Mucosa of descending colon (tissue), 3 donors: ENCODE results near the gene SIK1. TPM values are rescaled to one million over a fixed set of nuclear protein-coding genes. Genes with fewer than 3 reads are reported as not detected.
"Not testable (repeated sequence)": the region's sequence is repeated elsewhere in the genome, so short reads cannot be mapped to it uniquely, and the experiment has no call there.

ENCODE experiments used
- ATAC-seq: fragments of 200-7000 bp; cut with Tn5 transposase; one replicate; pipeline ENCODE4 v1.9.1; 2020; ENCODE audit warnings: mild to moderate bottlenecking, moderate library complexity
- DNase-seq, 3 donors: peaks; one replicate each; pipeline ENCODE4 v3.0.0-alpha.2; 2020
- H3K36me3 ChIP-seq: fragments of 200-600 bp; one replicate; pipeline ENCODE4 v1.8.0; 2021; ENCODE audit warnings: low read depth, mild to moderate bottlenecking
- H3K4me1 ChIP-seq: fragments of 200-600 bp; one replicate; pipeline ENCODE4 v1.8.0; 2021; ENCODE audit warnings: low read depth, mild to moderate bottlenecking
- H3K4me3 ChIP-seq: fragments of 200-600 bp; one replicate; pipeline ENCODE4 v1.8.0; 2021; ENCODE audit warnings: mild to moderate bottlenecking
- H3K9me3 ChIP-seq: fragments of 200-600 bp; one replicate; pipeline ENCODE4 v1.8.0; 2021; ENCODE audit warnings: mild to moderate bottlenecking
- intact Hi-C, 2 donors: fragments of 100-400 bp; cut with DNase I in 1 of 2; cut with micrococcal nuclease in 1 of 2; formaldehyde crosslinking; loops; one replicate each; pipeline versions ENCODE4 v1.11.0 to v1.11.1; 2022; cut with DNase I, micrococcal nuclease
- total RNA-seq, 3 donors: library from RNA; stranded (reverse); fragmentation: NEBNext Ultra II Directional in 2 of 3; extraction: Animal tissue kit (Norgen Biotek cat#: 25700) in 2 of 3; gene quantifications; one replicate each; pipeline versions ENCODE4 v1.2.1 to v1.2.4, GENCODE V29; 2021 to 2023
- donor health status: DM: no; HTN: no; CAD: no; lungs with moderate emphysema.
- donor health status: DM: no; HTN: no; CAD: no.
- donor health status: DM: no; HTN: yes; CAD: no.

The SIK1 gene
- total RNA-seq, 3 donors from 2014 or later: 5.5 to 40.5 (median 7.9) TPM

GRCh38 chr21:43426004-43426403 is 927 bp downstream of the SIK1 start:
- H3K36me3 ChIP-seq, H3K4me3 ChIP-seq, ATAC-seq, H3K9me3 ChIP-seq, H3K4me1 ChIP-seq, intact Hi-C loops, DNase-seq: not testable (repeated sequence)

DNA sequence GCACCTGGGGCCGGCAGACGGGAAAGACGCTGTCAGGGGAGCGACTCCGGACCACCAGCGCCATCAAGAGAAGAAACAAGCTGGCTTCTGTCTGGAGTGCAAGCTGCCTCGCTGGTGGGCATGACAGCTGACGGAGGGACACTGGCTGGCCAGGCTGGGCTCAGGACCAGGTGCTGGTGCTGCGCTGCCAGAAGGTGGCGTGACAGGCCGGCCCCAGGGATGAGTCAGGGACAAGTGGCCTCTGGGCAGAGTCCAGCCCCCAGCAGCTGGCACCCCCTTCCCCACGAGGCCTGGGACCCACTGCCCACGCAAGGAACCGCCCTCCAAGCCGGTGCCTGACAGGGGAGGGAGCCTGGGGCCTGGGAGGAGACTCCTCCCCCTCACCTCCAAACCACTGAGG is 7.5 kb downstream of the SIK1 start:
- H3K36me3 ChIP-seq, intact Hi-C loops, H3K4me1 ChIP-seq, H3K4me3 ChIP-seq, ATAC-seq, H3K9me3 ChIP-seq: not testable (repeated sequence)
- peak in 1 of 3 donors; percentile 6 for DNase-seq

- H3K4me1 ChIP-seq, H3K9me3 ChIP-seq, ATAC-seq, H3K4me3 ChIP-seq, intact Hi-C loops, DNase-seq, H3K36me3 ChIP-seq: not testable (repeated sequence)
Measured at GRCh38 chr21:43414576-43414975, 12.4 kb downstream of the SIK1 start.

- intact Hi-C loops, H3K4me1 ChIP-seq, DNase-seq, H3K4me3 ChIP-seq, H3K9me3 ChIP-seq, H3K36me3 ChIP-seq: not testable (repeated sequence)
- ATAC-seq: peak; percentile 17
Measured at GRCh38 chr21:43412020-43412788, 14.7 kb downstream of the SIK1 start.

DNA sequence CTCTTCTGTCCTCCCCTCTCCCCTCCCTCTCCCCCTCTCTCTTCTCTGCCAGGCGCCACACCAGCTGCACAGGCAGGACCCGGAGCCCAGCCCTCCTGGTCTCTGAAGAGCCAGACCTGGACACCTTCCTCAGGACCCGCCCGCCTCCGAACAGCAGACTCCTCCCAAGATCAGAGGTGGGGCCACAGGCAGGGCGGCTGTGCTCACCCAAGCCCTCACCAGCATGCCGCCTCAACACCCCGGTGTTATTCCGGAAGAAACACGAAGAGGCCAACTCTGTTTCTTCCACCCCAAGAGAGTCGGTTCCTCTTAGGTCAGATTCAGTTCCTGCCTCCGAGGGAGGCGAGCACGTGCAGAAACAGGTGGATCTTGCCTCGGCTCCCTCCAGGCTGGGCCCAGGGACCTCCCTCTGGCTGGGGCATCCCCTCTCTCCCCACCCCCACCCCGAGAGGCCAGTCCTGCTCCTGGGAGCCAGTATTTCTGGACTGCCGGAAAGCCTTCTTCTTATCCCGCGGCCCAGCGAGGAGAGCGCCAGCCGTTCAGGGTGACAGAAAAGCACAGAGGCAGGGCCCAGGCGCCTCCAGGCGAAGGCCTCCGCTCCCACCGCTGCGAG is 16.4 kb downstream of the SIK1 start:
- intact Hi-C loops, DNase-seq, H3K9me3 ChIP-seq, H3K4me3 ChIP-seq, H3K4me1 ChIP-seq, H3K36me3 ChIP-seq: not testable (repeated sequence)
- peak; percentile 88 for ATAC-seq

GRCh38 chr21:43407139-43407538 is 19.8 kb downstream of the SIK1 start:
- H3K4me3 ChIP-seq, ATAC-seq, H3K9me3 ChIP-seq, DNase-seq, H3K4me1 ChIP-seq, intact Hi-C loops, H3K36me3 ChIP-seq: not testable (repeated sequence)

DNA sequence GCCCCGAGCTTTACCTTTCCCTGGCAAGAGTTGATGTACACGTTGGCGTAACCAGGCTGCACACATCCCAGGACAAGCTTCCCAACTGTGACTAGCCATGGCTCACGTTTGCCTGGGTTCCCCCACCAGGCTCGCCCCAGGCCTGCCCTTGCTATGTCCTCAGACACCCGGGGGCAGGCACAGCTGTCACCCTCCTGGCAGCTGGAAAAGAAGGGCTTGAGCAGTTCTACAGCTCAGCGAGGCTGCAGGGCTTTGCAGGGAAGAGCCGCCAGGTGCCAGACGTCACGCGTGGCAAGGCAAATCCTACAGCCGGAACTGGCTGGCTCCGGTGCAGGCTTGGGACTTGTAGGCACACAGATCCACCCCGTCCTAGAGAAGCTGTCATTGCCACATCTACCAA is 22.5 kb downstream of the SIK1 start:
- H3K4me1 ChIP-seq, H3K9me3 ChIP-seq, H3K4me3 ChIP-seq, intact Hi-C loops, H3K36me3 ChIP-seq, ATAC-seq, DNase-seq: not testable (repeated sequence)

DNA sequence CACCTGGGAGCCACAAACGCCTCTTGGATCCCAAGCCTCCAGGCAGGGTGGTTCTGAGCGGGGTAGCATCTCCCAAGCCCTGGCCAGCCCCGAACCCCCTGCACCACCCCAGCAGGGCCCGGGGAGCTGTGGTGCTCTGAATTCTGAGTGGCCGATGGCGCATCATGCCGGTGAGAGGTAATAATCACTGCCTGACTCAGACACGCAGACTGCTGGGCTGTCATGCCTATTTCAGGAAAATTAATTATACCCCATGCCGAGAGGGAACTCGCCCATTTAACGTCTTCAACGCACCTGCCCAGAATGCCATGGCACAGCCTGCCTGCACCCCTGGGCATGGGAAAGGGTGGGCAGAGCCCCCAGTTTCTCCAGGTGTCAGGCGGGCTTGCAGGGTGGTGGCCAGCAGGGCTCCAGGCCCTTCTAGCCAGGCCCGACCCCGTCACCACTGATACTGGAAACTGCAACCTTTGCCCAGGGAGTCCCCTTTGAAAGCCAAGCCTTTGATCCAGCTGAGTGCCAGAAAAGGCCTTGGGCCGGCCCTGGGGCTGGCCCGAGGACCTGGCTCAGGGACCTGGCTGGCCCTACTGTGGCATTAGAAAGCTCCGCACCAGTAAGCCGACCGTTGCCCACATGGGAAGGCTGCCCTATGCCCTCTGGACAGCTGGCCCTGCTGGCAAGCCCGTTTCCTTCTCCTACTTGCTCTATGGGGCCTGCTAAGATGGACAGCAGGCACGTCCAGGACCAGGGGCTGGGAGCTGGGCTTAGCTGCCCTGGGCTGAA is 23.1 kb downstream of the SIK1 start:
- intact Hi-C loops, H3K4me1 ChIP-seq, H3K36me3 ChIP-seq, H3K9me3 ChIP-seq, ATAC-seq, H3K4me3 ChIP-seq: not testable (repeated sequence)
- DNase-seq: peak in 2 of 3 donors; percentile 2 to 21

DNA sequence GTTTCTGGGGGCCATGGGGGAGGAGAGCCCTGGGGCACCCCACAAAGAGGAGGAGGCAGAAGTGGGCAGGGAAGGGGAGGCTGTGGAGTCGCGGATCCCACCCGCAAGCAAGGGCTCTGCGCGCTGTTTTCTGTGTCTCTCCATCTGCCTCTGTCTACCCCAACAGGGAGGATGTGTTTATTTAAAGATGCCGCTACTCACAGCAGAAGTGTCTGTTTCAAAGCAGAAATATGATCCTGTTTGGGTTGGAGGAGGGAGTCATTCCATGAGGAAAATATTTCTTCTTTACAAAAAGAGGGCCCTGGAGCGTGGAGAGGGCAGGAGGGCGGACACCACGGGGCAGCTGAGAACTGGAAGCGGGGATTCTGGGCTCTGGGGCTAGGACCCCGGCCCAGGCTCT is 25.8 kb downstream of the SIK1 start:
- ATAC-seq, H3K9me3 ChIP-seq, H3K4me1 ChIP-seq, H3K4me3 ChIP-seq, intact Hi-C loops, DNase-seq, H3K36me3 ChIP-seq: not testable (repeated sequence)

GRCh38 chr21:43399595-43400015 is 27.3 kb downstream of the SIK1 start:
- H3K9me3 ChIP-seq, H3K36me3 ChIP-seq, H3K4me3 ChIP-seq, H3K4me1 ChIP-seq, DNase-seq, intact Hi-C loops: not testable (repeated sequence)
- ATAC-seq: peak; percentile 53

DNA sequence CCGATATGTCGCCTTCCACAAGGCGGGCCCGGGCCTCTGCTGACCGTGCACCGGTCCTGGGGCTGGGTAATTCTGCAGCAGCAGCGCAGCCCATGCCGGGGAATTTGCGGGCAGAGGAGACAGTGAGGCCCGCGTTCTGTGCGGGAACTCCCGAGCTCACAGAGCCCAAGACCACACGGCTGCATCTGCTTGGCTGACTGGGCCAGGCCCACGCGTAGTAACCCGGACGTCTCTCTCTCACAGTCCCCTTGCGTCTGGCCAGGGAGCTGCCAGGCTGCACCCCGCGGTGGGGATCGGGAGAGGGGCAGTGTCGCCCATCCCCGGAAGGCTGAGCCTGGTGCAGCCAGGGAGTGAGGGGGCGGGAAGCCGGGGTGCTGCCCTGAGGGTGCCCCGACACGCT is 27.8 kb downstream of the SIK1 start:
- H3K9me3 ChIP-seq, H3K36me3 ChIP-seq, H3K4me3 ChIP-seq, H3K4me1 ChIP-seq, DNase-seq, intact Hi-C loops: not testable (repeated sequence)
- peak; percentile 32 for ATAC-seq

DNA sequence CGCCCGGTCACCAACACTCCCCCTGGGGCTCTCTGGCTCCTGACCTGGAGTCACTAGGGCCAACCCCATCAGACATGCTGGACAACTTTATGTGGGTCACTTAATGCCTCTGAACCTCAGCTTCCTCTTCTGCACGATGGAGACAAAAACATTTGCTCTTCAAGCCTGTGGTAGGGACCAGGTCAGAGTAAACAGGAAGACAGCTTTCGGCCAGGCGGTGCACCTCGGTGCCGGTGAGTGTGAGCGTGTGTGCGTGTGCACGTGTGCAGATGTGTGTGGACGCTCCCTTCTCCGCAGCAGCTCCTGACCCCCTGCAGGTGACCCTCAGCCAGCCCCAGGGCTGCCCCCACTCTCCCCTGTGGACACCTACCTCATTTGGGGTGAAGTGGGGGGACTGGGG is 28.4 kb downstream of the SIK1 start:
- H3K9me3 ChIP-seq, H3K36me3 ChIP-seq, DNase-seq, H3K4me3 ChIP-seq, H3K4me1 ChIP-seq, intact Hi-C loops: not testable (repeated sequence)
- ATAC-seq: peak; percentile 43

DNA sequence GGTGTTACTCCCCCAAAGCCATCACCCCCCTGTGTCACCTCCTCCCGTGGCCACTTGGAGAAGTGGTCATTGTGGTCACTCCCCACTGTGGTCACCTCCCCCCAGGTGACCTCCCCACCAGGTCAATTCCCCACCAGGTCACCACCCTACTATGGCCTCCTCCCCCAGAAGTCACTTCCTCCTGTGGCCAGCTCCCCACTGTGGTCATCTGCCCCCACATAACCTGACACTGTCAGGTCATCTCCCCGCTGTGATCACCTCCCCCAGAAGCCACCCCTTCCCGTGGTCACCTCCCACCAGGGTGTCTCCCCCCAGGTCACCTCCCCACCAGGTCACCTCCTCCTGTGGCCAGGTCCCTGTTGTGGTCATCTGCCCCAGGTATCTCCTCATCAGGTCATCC is 28.9 kb downstream of the SIK1 start:
- DNase-seq, H3K36me3 ChIP-seq, H3K9me3 ChIP-seq, intact Hi-C loops, H3K4me3 ChIP-seq, H3K4me1 ChIP-seq, ATAC-seq: not testable (repeated sequence)

DNA sequence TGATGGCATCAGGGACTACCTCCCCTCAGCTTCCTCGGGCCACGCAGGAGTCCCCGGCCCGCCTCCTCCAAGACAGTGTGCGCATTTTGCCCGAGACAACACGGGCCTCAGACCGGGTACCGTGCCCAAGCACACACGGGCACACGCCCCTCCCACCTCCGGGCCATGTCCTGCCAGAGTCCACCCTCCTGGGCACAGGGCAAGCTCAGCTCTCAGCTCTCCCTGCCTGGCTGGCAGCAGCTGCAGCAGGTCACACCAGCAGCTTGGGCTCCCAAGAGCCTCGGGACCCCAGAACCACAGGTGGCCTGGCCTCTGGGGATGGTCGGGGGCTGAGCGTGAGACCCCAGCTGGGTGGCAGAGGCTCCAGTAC is 29.5 kb downstream of the SIK1 start:
- DNase-seq, H3K4me1 ChIP-seq, ATAC-seq, H3K9me3 ChIP-seq, H3K4me3 ChIP-seq, H3K36me3 ChIP-seq, intact Hi-C loops: not testable (repeated sequence)
